MM.1S (cell line): ENCODE data around the gene PPP2R3C.
A peak's percentile ranks its signal among the peaks of the same experiment; 100 is the strongest.

ENCODE experiments used
- DNase-seq: peaks from one replicate; pipeline ENCODE4 v3.0.0-alpha.2; 2015
- H2AFZ ChIP-seq: fragments of 300-600 bp; sonication (generic); 2 replicates; pipeline ENCODE4 v1.6.0; 2016; ENCODE audit warnings: antibody characterized with exemption, low read length
- H3F3A ChIP-seq: fragments of 300-600 bp; sonication (generic); 2 replicates; pipeline ENCODE4 v1.6.1; 2016; ENCODE audit warnings: mild to moderate bottlenecking, antibody characterized with exemption, low read length, moderate library complexity, mixed read lengths; ENCODE audit not compliant: insufficient read depth
- H3K27ac ChIP-seq: fragments of 300-600 bp; sonication (generic); 2 replicates; pipeline ENCODE4 v1.5.1; 2016; ENCODE audit warnings: mild to moderate bottlenecking, low read length
- H3K27me3 ChIP-seq: fragments of 300-600 bp; sonication (generic); replicated peaks from 2 replicates; pipeline ENCODE4 v1.6.0; 2016; ENCODE audit warnings: low read length; ENCODE audit not compliant: insufficient read depth
- H3K36me3 ChIP-seq: fragments of 300-600 bp; sonication (generic); replicated peaks from 2 replicates; pipeline ENCODE4 v1.6.1; 2016; ENCODE audit warnings: mild to moderate bottlenecking, low read length, mixed read lengths; ENCODE audit not compliant: insufficient read depth
- H3K4me1 ChIP-seq: fragments of 300-600 bp; sonication (generic); 2 replicates; pipeline ENCODE4 v1.6.1; 2016; ENCODE audit warnings: low read length, mixed read lengths
- H3K4me2 ChIP-seq: fragments of 300-600 bp; sonication (generic); 2 replicates; pipeline ENCODE4 v1.6.0; 2016; ENCODE audit warnings: low read depth, low read length
- H3K4me3 ChIP-seq: fragments of 300-600 bp; sonication (generic); 2 replicates; pipeline ENCODE4 v1.5.1; 2016; ENCODE audit warnings: low read length, mixed read lengths
- H3K79me2 ChIP-seq: fragments of 300-600 bp; sonication (generic); 2 replicates; pipeline ENCODE4 v1.6.1; 2016; ENCODE audit warnings: mixed run types, low read length, mixed read lengths
- H3K9ac ChIP-seq: fragments of 300-600 bp; sonication (generic); 2 replicates; pipeline ENCODE4 v1.6.1; 2016; ENCODE audit warnings: low read length, mixed read lengths
- H3K9me2 ChIP-seq: fragments of 300-600 bp; sonication (generic); replicated peaks from 2 replicates; pipeline ENCODE4 v1.6.1; 2016; ENCODE audit warnings: mild to moderate bottlenecking, low read length, mixed read lengths; ENCODE audit not compliant: insufficient read depth
- H3K9me3 ChIP-seq: fragments of 300-600 bp; sonication (generic); replicated peaks from 2 replicates; pipeline ENCODE4 v1.6.1; 2016; ENCODE audit warnings: mild to moderate bottlenecking, low read length, mixed read lengths; ENCODE audit not compliant: insufficient read depth
- H4K20me1 ChIP-seq: fragments of 300-600 bp; sonication (generic); 2 replicates; pipeline ENCODE4 v1.6.1; 2016; ENCODE audit warnings: mild to moderate bottlenecking, low read length, moderate library complexity, mixed read lengths; ENCODE audit not compliant: insufficient read depth
- CTCF ChIP-seq: fragments of 300-600 bp; sonication (generic); IDR thresholded peaks from 2 replicates; pipeline ENCODE4 v1.5.1; 2016; ENCODE audit warnings: antibody characterized with exemption, low read length, mixed read lengths
- EZH2 ChIP-seq: fragments of 300-600 bp; sonication (generic); optimal IDR thresholded peaks from 2 replicates; pipeline ENCODE3; 2017; ENCODE audit warnings: low read depth, mild to moderate bottlenecking, antibody characterized with exemption, low read length, mixed read lengths
- EZH2phosphoT487 ChIP-seq: fragments of 300-600 bp; sonication (generic); IDR thresholded peaks from 2 replicates; pipeline ENCODE4 v1.6.1; 2018; ENCODE audit warnings: antibody characterized with exemption, low read length

Gene PPP2R3C

GRCh38 chr14:35163384-35163783 lies 41.6 kb upstream of the PPP2R3C start:
- Histone ChIP-seq H3K9me3 (no peaks in the 10 kb centered on the region), H4K20me1 (no peaks in the 10 kb centered on the region), H3K79me2 (no peaks in the 10 kb centered on the region), H3F3A (no peaks in the 10 kb centered on the region), H3K27me3 (no peaks in the 10 kb centered on the region), H3K4me2 (no peak overlapping the region), H3K4me1 (no peaks in the 10 kb centered on the region), H3K4me3 (no peak overlapping the region), H2AFZ (no peak overlapping the region), H3K9me2 (no peaks in the 10 kb centered on the region), H3K27ac (no peak overlapping the region), H3K9ac (no peak overlapping the region), H3K36me3 (no peaks in the 10 kb centered on the region)
- DNase-seq, result no peak
- TF ChIP-seq EZH2 (no peak), EZH2phosphoT487 (no peak), CTCF (no peak)

- H3K27ac ChIP-seq, result no peak overlapping the region
- TF ChIP-seq EZH2, result no peak
- no peak for TF ChIP-seq CTCF
- no peak for TF ChIP-seq EZH2phosphoT487
- no peak overlapping the region for H2AFZ ChIP-seq
- H3K9me3 ChIP-seq, result no peaks in the 10 kb centered on the region
- no peaks in the 10 kb centered on the region for H3K9me2 ChIP-seq
- H3K27me3 ChIP-seq, result no peaks in the 10 kb centered on the region
- peak; percentile 7 for DNase-seq
- no peak overlapping the region for H3K9ac ChIP-seq
- 0 out of 2 replicates have a peak, but pooled peaks cover 2% of the 10 kb centered on the region for H3F3A ChIP-seq
- H3K36me3 ChIP-seq, result no peaks in the 10 kb centered on the region
- H4K20me1 ChIP-seq, result no peaks in the 10 kb centered on the region
- no peak overlapping the region for H3K4me2 ChIP-seq
- H3K79me2 ChIP-seq, result no peaks in the 10 kb centered on the region
- no peaks in the 10 kb centered on the region for H3K4me1 ChIP-seq
- H3K4me3 ChIP-seq, result no peak overlapping the region
Measured at GRCh38 chr14:35161231-35161630, 39.4 kb upstream of the PPP2R3C start.

GRCh38 chr14:35159742-35160409 lies 38.1 kb upstream of the PPP2R3C start:
- Histone ChIP-seq H3K9me3 (no peaks in the 10 kb centered on the region), H3K4me3 (no peak overlapping the region), H3K9me2 (no peaks in the 10 kb centered on the region), H3K36me3 (no peaks in the 10 kb centered on the region), H3K79me2 (no peaks in the 10 kb centered on the region), H3K27ac (no peak overlapping the region), H3K4me1 (no peaks in the 10 kb centered on the region), H4K20me1 (no peaks in the 10 kb centered on the region), H3K27me3 (no peaks in the 10 kb centered on the region), H3K4me2 (no peak overlapping the region), H2AFZ (no peak overlapping the region), H3K9ac (no peak overlapping the region), H3F3A (0 out of 2 replicates have a peak, but pooled peaks cover 3% of the 10 kb centered on the region)
- no peak for DNase-seq
- TF ChIP-seq CTCF, result no peak
- TF ChIP-seq EZH2, result no peak
- no peak for TF ChIP-seq EZH2phosphoT487
